GM19438 (cell line): ENCODE results near the gene DCN.

Experiments used
- ATAC-seq: cut with Tn5 transposase; IDR thresholded peaks from one replicate; pipeline ENCODE4 v1.9.1; 2021; ENCODE audit warnings: low read depth; ENCODE audit not compliant: unreplicated experiment

The DCN gene

DNA sequence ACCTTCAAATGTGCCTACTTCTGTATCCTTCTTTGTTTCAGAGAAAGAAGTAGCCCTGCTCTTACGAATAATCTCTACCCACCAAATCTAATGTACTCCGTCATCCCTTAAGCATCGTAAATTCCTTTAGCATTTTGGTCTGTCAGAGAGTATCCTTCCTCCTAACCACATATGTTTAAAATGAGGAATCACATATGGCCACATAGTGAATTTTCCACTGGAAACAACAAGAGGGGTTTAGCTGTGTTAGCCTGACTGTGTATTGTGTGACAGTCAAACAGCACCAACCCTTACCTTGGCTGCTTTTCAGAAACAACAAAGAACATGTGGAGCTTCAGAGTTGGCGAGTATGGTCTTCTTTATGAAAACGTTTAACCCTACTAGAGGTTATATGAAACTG, 76.8 kb downstream of the DCN start:
- ATAC-seq: no peak

- peak; percentile 52 for ATAC-seq
Observed at GRCh38 chr12:91104812-91105466, 77.7 kb downstream of the DCN start.

DNA sequence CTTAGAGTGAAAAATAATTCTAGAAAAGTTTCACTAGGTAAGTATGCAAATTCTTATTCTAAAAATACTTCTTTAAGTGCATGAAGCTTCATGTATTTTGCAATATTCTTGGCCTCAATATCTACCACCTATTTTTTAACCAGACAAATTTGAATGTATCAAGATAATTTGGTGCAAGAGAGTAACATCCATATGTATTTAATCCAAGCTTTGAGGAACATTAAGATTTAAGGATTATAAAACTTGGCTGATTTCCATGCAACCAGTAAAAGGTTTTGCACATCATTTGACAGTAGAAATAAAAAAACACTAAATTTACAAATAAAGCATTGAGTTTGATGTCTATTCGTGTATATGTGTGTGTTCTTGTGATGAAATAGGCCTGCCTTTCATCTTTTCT, 79.0 kb downstream of the DCN start:
- ATAC-seq: no peak

DNA sequence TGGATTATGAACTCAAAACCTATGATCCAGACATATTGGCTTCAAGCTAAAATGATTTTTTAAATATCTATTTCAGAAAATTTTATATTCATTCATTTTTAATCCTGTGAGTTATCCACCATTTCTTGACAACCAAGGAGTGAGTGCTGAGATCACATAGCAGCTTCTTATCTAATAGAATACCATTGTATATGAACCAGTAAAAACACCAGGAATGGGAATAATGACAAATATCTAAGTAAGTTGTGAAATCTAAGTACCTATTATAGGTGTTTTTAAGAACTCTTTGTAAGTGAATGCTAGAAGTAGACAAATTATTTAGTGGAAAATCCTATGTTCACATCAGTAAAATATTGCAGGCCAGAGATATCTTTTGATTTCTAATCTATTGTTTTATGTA, 79.5 kb downstream of the DCN start:
- ATAC-seq: no peak

GRCh38 chr12:91100906-91101305, 81.7 kb downstream of the DCN start:
- ATAC-seq: no peak

GRCh38 chr12:91099836-91100235, 82.8 kb downstream of the DCN start:
- no peak for ATAC-seq

DNA sequence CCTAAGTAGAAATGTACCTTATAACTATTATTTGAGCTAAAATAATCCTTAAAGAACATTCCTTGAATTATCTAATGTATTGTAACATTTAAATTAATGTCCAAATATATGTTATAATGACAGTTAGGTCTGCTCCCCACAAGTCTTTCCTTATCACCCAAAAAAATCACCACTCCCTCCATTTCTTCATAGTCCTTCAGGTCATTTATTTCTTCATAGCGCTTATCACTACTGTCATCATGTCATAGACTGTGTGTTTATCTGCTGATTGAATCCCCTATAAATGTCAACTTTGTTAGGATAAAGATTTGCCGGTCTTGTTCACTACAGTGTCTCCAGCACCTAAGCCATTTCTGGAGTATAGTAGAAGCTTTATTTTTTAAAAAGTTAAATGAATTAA, 83.3 kb downstream of the DCN start:
- ATAC-seq: no peak

- ATAC-seq: no peak
Observed at GRCh38 chr12:91098941-91099340, 83.7 kb downstream of the DCN start.

- no peak for ATAC-seq
Observed at GRCh38 chr12:91098461-91098860, 84.2 kb downstream of the DCN start.

GRCh38 chr12:91094957-91095356, 87.7 kb downstream of the DCN start:
- no peak for ATAC-seq

- ATAC-seq: no peak
Observed at GRCh38 chr12:91094032-91094662, 88.5 kb downstream of the DCN start.

DNA sequence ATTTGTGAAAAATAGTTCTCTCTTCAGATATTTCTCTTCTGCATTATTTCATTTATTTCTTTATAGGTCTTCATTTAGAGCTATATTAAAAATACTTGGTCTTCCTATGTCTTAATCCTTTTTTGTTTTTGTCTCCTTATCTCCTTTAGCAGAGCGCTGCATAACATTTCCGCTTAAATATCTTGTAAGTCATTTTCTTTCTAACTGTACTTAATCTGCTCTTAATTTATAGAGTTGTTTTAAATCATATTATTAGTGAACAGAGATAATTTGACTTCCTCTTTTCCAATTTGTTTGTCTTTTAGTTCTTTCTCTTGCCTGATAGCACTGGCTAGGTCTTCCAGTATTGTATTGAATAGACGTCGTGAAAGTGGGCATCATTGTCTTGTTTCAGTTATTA, 89.3 kb downstream of the DCN start:
- ATAC-seq: no peak

DNA sequence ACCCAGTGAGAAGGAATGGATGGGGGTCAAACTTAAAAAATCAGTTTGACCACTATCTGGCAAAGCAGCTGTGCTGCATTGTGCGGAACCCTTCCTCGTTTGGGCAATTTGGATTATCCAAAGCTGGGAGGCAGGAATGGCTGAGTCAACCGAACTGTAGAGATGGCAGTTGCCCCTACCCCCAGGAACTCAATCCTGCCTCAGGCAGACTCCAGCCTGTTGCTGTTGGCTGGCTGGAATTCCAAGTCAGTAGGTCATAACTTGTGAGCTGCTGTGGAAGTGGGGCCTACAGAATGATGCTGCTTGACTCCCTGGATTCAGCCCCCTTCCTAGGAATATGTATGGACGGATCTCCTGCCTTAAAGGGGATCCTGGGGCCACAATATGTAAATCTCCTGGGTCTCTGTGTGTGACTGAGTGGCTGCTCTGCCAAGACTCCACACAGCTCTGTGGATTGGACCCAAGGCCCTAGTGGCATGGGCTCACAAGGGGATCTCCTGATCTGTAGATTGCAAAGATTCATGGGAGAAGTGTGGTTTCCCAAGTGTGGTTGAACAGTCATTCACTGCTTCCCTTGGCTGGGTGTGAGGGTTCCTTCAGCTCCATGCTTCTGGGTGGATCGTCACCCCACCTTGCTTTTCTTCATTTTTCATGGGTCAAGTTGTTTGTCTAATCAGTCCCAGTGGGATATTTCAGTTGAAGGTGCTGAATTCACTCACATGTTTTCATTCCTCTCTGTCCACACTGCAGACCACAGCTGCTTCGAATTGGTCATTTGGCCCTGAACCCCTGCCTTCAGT, 90.5 kb downstream of the DCN start:
- ATAC-seq: no peak
